ENCODE results near the gene HS6ST1. TPM values are rescaled to one million over a fixed set of nuclear protein-coding genes. Genes with fewer than 3 reads are reported as not detected.
"Not testable (repeated sequence)": the region's sequence is repeated elsewhere in the genome, so short reads cannot be mapped to it uniquely, and the experiment has no call there.

Gene HS6ST1
- total RNA-seq, 1 donor from 2014 or later, result 31.1 TPM

DNA sequence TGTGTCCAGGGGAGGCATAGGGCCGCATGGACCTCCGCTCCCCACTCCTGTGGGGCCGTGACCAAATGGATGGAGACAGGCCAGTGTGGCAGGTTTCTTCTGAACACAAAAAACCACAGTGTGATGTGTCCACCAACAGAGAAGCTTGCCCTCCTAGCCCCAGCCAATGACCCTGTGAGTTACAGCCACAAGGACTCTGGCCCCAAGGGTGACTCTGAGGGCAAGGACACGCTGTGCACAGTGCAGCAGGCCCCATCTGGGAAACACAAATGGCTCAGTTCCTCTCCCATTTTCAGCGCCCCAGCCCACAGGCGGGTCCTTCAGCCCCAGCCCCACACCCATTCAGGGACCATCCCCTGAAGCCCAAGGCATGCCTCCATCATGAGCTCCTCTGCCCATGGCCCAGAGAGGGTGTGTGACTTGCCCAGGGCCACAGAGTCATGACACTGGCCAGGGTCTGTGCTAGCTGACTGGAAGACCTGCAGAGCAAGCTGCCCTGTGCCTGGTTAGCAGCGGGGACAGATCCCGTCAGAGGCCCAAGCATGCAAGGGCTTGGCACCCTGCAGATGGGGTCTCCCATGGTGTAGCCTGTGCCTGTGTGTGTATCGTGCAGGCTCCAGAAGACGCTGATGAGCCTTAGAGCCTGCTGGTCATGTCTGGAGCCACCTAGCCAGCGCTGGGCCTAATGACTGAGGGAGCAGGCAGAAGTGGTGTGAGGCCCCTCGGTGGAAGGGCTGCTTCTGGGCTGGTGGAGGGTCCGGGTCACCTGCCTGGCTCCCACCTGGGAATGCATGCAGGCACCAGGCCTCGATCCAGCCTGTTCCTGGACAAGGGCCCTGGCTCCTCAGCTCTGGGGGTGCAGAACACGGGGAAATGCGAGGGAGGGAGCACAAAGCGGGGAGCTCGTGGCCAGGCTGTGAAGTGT lies 47.7 kb downstream of the HS6ST1 start:
- H3K79me2 ChIP-seq (ENCODE audit: low read depth), result peaks cover 31% of the 10 kb centered on the region
- no peak overlapping the region for H3K4me2 ChIP-seq
- H3K4me1 ChIP-seq, result no peaks in the 10 kb centered on the region
- H3K4me3 ChIP-seq, result no peak overlapping the region
- Mint-ChIP-seq H3K9me3 (peaks cover 14% of the 10 kb centered on the region), H3K4me3 (no peak overlapping the region), H3K36me3 (peaks cover 18% of the 10 kb centered on the region), H3K4me1 (no peaks in the 10 kb centered on the region), H3K27ac (no peak overlapping the region), H3K27me3 (ENCODE audit: insufficient read depth, low read depth) (peaks cover 3% of the 10 kb centered on the region)
- no peaks in the 10 kb centered on the region for H3K9me3 ChIP-seq (ENCODE audit: low read depth)
- no peaks in the 10 kb centered on the region for H3F3A ChIP-seq (ENCODE audit: low read depth)
- H2AFZ ChIP-seq (replicated peaks), result no peak overlapping the region
- H3K36me3 ChIP-seq, result no peaks in the 10 kb centered on the region
- H3K27me3 ChIP-seq, result no peaks in the 10 kb centered on the region
- H4K20me1 ChIP-seq (ENCODE audit: low read depth), result peaks cover 52% of the 10 kb centered on the region
- no peak overlapping the region for H3K27ac ChIP-seq
- TF ChIP-seq EZH2phosphoT487 (IDR thresholded peaks at IDR 0.05) (no peak), EZH2 (IDR thresholded peaks at IDR 0.05) (no peak)
- TF ChIP-seq, protein P1, sequence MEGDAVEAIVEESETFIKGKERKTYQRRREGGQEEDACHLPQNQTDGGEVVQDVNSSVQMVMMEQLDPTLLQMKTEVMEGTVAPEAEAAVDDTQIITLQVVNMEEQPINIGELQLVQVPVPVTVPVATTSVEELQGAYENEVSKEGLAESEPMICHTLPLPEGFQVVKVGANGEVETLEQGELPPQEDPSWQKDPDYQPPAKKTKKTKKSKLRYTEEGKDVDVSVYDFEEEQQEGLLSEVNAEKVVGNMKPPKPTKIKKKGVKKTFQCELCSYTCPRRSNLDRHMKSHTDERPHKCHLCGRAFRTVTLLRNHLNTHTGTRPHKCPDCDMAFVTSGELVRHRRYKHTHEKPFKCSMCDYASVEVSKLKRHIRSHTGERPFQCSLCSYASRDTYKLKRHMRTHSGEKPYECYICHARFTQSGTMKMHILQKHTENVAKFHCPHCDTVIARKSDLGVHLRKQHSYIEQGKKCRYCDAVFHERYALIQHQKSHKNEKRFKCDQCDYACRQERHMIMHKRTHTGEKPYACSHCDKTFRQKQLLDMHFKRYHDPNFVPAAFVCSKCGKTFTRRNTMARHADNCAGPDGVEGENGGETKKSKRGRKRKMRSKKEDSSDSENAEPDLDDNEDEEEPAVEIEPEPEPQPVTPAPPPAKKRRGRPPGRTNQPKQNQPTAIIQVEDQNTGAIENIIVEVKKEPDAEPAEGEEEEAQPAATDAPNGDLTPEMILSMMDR (IDR thresholded peaks at IDR 0.05), result no peak
- no peak for DNase-seq (ENCODE audit: low spot score)
- H3K9ac ChIP-seq, result no peak overlapping the region

DNA sequence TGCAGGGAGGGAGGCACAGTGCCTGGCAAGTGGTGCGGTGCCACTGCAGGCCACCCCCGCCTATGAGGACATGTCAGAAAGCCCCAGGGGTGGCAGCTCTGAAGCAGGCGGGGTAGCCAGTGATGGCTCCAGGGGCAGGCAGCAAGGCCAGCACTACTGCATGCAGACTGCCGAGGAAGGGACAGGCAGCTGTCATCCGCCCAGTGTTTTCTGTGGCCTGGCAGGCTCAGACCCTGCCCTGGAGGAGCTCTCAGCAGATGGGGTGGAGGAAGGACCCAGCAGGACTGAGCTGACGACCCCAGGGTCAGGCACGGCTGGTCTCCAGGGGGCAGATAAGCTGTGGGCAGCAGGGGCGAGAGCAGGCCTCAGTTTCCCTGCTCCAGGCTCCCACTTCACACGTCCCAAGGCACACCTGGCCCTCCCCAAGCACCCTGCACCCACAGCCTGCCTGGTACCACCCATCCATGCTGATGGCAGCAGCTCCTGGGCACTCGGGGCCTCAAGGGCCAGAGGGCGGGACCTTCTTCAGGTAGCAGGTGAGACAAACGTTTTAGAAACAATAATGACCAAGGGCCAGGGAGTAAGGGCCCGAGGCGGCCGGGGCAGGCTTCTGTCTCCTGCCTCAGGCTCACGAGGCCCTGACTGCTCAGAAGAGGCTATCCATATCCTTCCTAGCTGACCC lies 48.5 kb downstream of the HS6ST1 start:
- Histone ChIP-seq H3K36me3 (no peaks in the 10 kb centered on the region), H3K4me1 (no peaks in the 10 kb centered on the region), H3K4me3 (no peak overlapping the region), H3K9ac (no peak overlapping the region), H3K4me2 (no peak overlapping the region), H4K20me1 (ENCODE audit: low read depth) (peaks cover 52% of the 10 kb centered on the region), H3K79me2 (ENCODE audit: low read depth) (peaks cover 23% of the 10 kb centered on the region), H3K27ac (no peak overlapping the region), H3F3A (ENCODE audit: low read depth) (no peaks in the 10 kb centered on the region), H2AFZ (replicated peaks) (no peak overlapping the region), H3K9me3 (ENCODE audit: low read depth) (no peaks in the 10 kb centered on the region), H3K27me3 (no peaks in the 10 kb centered on the region)
- peaks cover 10% of the 10 kb centered on the region for H3K36me3 Mint-ChIP-seq
- TF ChIP-seq EZH2phosphoT487 (IDR thresholded peaks at IDR 0.05), result no peak
- TF ChIP-seq, protein P1 (IDR thresholded peaks at IDR 0.05), result no peak
- no peak for TF ChIP-seq EZH2 (IDR thresholded peaks at IDR 0.05)
- no peaks in the 10 kb centered on the region for H3K4me1 Mint-ChIP-seq
- no peak for DNase-seq (ENCODE audit: low spot score)
- peaks cover 10% of the 10 kb centered on the region for H3K9me3 Mint-ChIP-seq
- H3K4me3 Mint-ChIP-seq, result no peak overlapping the region
- H3K27ac Mint-ChIP-seq, result no peak overlapping the region
- no peaks in the 10 kb centered on the region for H3K27me3 Mint-ChIP-seq (ENCODE audit: insufficient read depth, low read depth)

DNA sequence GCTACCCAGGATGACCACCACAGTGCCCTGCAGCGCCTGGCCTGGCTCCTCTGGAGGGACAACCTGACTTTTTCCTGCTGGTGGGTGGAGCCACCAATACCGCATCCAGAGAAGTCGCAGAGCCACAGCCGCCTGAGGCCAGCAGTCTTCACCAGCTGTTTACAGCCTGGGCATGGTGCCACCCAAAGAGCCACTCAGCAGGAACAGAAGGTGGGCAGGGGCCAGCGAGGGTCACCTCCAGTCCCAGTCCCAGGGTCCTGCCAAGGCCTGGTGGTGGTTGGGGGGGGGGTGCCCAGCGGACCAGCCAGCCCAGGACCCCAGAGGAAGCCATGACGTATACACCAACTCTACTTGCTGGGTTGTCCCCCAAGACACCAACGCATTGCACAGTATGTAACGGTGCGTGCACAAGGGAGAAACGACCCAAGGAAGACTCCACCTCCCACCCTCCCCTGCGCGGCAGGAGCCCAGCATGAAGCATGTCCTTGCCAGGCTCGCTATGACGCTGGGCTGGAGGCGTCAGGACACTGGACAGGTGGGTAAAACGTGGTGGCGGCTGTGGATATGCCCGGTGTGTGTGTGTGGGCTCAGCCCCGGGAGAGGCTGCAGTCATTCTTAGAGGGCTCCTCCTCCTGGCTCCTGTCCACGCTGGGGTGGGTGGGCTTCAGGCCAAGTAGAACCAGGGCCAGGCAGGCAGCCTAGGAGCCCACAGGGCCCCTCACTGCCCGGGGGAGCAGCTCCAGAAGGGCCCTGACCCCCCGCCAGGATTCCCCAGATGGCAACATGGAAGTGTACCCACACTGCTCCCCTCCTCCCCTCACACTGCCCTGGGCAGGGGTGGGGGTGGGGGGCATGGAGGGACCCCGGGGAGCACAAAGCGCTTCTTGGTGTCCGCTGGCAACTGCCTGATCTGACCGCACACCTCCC lies 49.3 kb downstream of the HS6ST1 start:
- no peak overlapping the region for H3K9ac ChIP-seq
- no peak for DNase-seq (ENCODE audit: low spot score)

DNA sequence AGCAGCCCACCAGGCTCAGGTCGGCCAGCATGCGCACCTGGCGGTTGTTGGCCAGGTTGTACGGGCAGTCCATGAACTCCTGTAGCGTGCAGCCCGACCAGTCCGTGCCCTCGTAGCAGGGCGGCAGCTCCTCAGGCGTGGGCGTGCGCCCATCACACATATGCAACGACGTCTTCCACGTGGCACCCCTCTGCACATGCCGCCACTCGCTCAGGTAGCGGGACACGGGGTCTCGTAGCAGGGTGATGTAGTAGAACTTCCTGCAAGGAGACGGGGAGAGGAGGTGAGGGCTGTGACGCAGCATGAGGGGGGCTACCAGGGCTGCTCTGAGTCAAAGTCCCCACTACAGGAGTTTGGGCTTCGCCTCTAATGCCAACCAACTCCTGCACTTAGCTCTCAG lies 50.1 kb downstream of the HS6ST1 start:
- H2AFZ ChIP-seq (replicated peaks); H3K4me2 ChIP-seq; DNase-seq (ENCODE audit: low spot score); H3K27ac ChIP-seq; H3K27me3 ChIP-seq; H3K4me3 Mint-ChIP-seq; H3K79me2 ChIP-seq (ENCODE audit: low read depth); H3K9me3 Mint-ChIP-seq; H3K36me3 ChIP-seq; H3F3A ChIP-seq (ENCODE audit: low read depth); H3K4me1 ChIP-seq; H3K27me3 Mint-ChIP-seq (ENCODE audit: insufficient read depth, low read depth); H3K9ac ChIP-seq; H3K36me3 Mint-ChIP-seq; H3K27ac Mint-ChIP-seq; H3K4me3 ChIP-seq; H3K9me3 ChIP-seq (ENCODE audit: low read depth); H3K4me1 Mint-ChIP-seq: not testable (repeated sequence)
- peaks cover 46% of the 10 kb centered on the region for H4K20me1 ChIP-seq (ENCODE audit: low read depth)

More for the DNA sequence above, 49.3 kb downstream of the HS6ST1 start:
- H3K9me3 ChIP-seq (ENCODE audit: low read depth), result no peaks in the 10 kb centered on the region
- no peaks in the 10 kb centered on the region for H3K27me3 ChIP-seq
- H3K27me3 Mint-ChIP-seq (ENCODE audit: insufficient read depth, low read depth), result no peaks in the 10 kb centered on the region
- H3K36me3 Mint-ChIP-seq, result peaks cover 5% of the 10 kb centered on the region
- H3K4me1 Mint-ChIP-seq, result no peaks in the 10 kb centered on the region
- peaks cover 15% of the 10 kb centered on the region for H3K79me2 ChIP-seq (ENCODE audit: low read depth)
- no peak overlapping the region for H3K4me2 ChIP-seq
- H3K4me3 ChIP-seq, result no peak overlapping the region
- peaks cover 52% of the 10 kb centered on the region for H4K20me1 ChIP-seq (ENCODE audit: low read depth)
- H3K36me3 ChIP-seq, result no peaks in the 10 kb centered on the region
- no peaks in the 10 kb centered on the region for H3K4me1 ChIP-seq
- H3K9me3 Mint-ChIP-seq, result peaks cover 5% of the 10 kb centered on the region
- no peaks in the 10 kb centered on the region for H3F3A ChIP-seq (ENCODE audit: low read depth)
- H2AFZ ChIP-seq (replicated peaks), result no peak overlapping the region
- no peak for TF ChIP-seq EZH2 (IDR thresholded peaks at IDR 0.05)
- TF ChIP-seq, protein P1 (IDR thresholded peaks at IDR 0.05), result no peak
- TF ChIP-seq EZH2phosphoT487 (IDR thresholded peaks at IDR 0.05), result no peak
- H3K27ac Mint-ChIP-seq, result no peak overlapping the region
- no peak overlapping the region for H3K27ac ChIP-seq
- H3K4me3 Mint-ChIP-seq, result no peak overlapping the region

DNA sequence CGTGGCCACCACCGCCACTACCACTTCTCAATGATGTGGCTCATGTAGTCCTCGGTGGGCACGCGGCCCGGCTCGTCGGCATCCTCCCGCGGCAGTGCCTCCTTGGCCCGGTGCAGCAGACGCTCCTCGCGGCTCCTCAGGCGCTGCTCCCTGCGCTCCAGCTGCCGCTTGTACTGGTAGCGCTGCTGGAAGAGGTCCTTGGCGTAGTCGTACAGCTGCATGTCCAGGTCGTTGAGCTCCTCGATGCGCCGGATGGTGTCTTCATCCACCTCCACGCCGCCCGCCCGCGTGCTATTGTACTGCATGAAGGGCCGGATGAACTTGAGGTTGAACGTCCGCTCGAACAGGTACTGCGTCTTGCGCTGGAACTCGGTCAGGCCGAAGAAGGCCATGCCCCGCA lies 50.5 kb downstream of the HS6ST1 start:
- not testable (repeated sequence) for H2AFZ ChIP-seq (replicated peaks); H3K27me3 ChIP-seq; H3K79me2 ChIP-seq (ENCODE audit: low read depth); H3K4me1 ChIP-seq; H3K4me2 ChIP-seq; DNase-seq (ENCODE audit: low spot score); H3K4me3 ChIP-seq; H3K9me3 Mint-ChIP-seq; H3K27ac ChIP-seq; H3K27ac Mint-ChIP-seq; H3K4me1 Mint-ChIP-seq; H3K9me3 ChIP-seq (ENCODE audit: low read depth); H3K27me3 Mint-ChIP-seq (ENCODE audit: insufficient read depth, low read depth); H3K4me3 Mint-ChIP-seq; H3K36me3 Mint-ChIP-seq; H3K9ac ChIP-seq; H3F3A ChIP-seq (ENCODE audit: low read depth); H3K36me3 ChIP-seq
- H4K20me1 ChIP-seq (ENCODE audit: low read depth), result peaks cover 41% of the 10 kb centered on the region

All from neural progenitor cell (in vitro differentiated cells).